IPS-18c (cell line): ENCODE results near the gene TANGO6.
A peak's percentile ranks its signal among the peaks of the same experiment; 100 is the strongest.
"Not testable (repeated sequence)": the region's sequence is repeated elsewhere in the genome, so short reads cannot be mapped to it uniquely, and the experiment has no call there.

Source experiments
- H3K4me3 ChIP-seq: 2 replicates; pipeline ENCODE4 v1.7.0; 2013; ENCODE audit warnings: low read depth, mild to moderate bottlenecking, low read length, moderate library complexity; ENCODE audit not compliant: insufficient read depth
- H3K9me3 ChIP-seq: one replicate; pipeline ENCODE4 v1.6.1; 2013; ENCODE audit warnings: mild to moderate bottlenecking, low read length, moderate library complexity; ENCODE audit not compliant: control insufficient read depth, insufficient read depth

TANGO6 gene

DNA sequence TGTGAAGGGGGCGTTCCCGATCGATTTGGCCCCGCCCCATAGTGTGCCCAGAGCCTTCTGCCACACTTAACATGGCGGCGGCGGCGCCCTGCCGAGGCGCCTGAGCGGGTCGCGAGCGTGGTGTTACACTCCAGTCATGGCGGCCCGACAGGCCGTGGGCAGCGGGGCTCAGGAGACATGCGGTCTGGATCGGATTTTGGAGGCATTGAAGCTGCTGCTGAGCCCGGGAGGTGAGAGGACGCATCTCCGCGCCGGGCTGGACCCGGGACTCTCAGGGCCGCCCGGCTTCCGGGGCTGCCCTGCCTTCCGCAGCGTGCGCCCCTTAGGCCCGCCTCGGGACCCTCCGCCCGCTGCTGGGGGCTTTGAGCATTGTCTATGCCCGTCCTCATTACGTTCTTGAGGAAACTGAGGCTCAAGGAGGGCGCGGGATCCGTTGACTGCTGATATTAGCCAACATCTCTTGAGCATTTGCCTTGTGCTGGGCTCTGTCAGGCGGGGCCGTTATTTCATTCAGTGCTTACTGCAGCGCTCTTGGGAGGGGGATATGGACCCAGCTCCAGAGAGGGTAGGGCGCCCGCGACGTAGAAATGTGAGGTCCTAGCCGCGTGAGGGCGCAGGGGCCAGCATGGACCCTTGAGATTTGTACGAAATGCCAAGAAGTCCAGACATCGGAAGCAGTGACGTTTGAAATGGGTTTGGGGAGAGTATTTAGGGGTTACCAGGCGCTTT, at the start of gene TANGO6:
TANGO6 (plus strand) TSS at position 50 of the 729 bp plus-strand sequence; CDS start at position 137, 87 bp downstream.
- Histone ChIP-seq H3K9me3 (no peaks in the 10 kb centered on the region), H3K4me3 (peak within 1 kb of the TSS; percentile 84)

DNA sequence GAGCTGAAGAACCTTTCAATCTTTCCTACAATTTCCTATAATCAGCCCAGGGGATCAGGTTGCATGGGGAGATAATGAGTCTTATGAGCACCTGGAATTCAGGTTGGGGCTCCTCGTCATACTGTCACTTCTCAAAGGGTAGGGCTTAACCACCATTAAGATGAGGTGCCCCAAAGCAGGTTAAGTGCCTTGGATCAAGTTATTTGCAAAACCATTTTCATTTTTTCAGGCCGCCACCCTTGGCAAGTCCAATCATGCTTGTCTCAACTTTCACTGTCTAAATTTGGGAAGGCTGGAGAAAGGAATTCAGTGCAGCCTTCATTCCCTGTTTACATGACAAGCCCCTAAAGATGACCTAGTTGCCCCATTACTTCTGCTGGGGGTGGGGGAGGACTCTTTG, 44.9 kb upstream of the TANGO6 start:
- H3K4me3 ChIP-seq = no peak overlapping the region
- no peaks in the 10 kb centered on the region for H3K9me3 ChIP-seq

GRCh38 chr16:68800257-68800875, 43.0 kb upstream of the TANGO6 start:
- Histone ChIP-seq H3K4me3 (no peak overlapping the region), H3K9me3 (no peaks in the 10 kb centered on the region)

DNA sequence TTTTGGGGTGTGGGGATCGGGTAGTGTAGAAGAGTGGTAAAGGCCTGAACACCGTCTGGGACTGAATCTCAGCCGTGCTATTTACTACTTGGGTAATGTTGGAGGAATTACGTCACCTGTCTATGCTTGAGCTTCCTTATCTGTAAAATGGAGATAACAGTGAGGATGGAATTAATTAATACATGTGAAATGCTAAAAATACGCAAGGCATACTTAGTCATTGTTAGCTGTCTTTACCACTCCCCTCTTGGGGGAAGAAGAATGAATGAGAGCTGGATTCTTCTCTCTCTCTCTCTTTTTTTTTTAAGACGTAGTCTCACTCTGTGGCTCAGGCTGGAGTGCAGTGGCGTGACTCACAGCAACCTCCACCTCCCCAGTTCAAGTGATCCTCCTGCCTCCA, 41.1 kb upstream of the TANGO6 start:
- no peak overlapping the region for H3K4me3 ChIP-seq
- H3K9me3 ChIP-seq = no peaks in the 10 kb centered on the region

DNA sequence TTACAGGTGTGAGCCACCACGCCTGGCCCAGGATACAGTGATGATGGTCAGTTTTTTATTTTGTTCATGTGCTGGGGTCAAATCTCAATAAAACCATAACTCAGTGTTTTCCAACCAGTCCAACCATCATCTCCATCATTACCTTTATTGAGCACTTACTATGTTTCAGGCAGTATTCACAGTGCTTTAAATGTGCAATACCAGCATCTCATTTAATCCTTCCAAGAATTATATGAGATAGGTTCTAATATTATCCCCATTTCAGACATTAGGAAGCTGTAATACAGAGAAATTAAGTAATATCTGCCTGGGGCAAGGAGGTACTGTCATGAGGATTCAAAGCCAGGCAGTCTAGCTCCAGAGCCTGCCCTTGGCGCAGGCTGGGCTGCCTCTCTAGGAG, 36.9 kb upstream of the TANGO6 start:
- no peak overlapping the region for H3K4me3 ChIP-seq
- no peaks in the 10 kb centered on the region for H3K9me3 ChIP-seq

GRCh38 chr16:68806981-68807380, 36.4 kb upstream of the TANGO6 start:
- no peaks in the 10 kb centered on the region for H3K9me3 ChIP-seq
- no peak overlapping the region for H3K4me3 ChIP-seq

DNA sequence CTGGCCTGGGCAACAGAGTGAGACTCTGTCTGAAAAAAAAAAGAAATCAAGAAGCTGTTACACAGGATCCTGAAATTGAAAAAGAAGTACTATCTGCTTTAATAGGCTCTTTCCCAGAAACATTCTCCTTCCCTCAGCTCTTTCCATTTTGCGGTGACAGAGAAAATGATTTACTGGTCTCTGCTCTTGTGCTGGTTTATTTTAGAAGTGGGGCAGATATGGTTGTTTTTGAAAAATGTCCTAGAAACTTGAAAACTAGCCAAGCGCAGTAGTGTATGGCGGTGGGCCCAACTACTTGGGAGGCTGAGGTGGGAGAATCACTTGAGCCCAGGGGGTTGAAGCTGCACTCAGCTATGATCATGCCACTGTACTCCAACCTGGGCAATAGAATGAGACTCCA, 28.8 kb upstream of the TANGO6 start:
- Histone ChIP-seq H3K4me3 (no peak overlapping the region), H3K9me3 (no peaks in the 10 kb centered on the region)

- Histone ChIP-seq H3K4me3 (no peak overlapping the region), H3K9me3 (no peaks in the 10 kb centered on the region)
Measured at GRCh38 chr16:68823401-68824135, 19.8 kb upstream of the TANGO6 start.

GRCh38 chr16:68825427-68825826, 17.9 kb upstream of the TANGO6 start:
- no peak overlapping the region for H3K4me3 ChIP-seq
- no peaks in the 10 kb centered on the region for H3K9me3 ChIP-seq

DNA sequence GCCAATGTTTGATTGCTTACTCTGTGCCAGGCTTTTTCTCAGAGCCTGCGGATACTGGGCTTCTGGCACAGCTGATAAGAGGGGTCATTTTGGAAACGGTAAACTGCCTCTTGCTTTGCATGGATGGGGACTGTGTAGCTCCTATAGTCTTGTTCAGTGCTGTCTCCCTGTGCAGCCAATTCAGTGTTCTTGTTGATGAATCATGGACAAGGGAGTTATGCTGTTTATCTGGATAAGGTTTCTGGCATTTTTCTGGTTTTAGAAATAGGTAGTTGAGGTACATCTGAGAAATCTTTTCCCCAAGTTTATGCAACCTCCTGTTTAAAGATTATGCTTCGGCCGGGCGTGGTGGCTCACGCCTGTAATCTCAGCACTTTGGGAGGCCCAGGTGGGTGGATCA, 16.7 kb upstream of the TANGO6 start:
- no peaks in the 10 kb centered on the region for H3K9me3 ChIP-seq
- H3K4me3 ChIP-seq = no peak overlapping the region

- no peaks in the 10 kb centered on the region for H3K9me3 ChIP-seq
- no peak overlapping the region for H3K4me3 ChIP-seq
Measured at GRCh38 chr16:68833251-68833650, 10.1 kb upstream of the TANGO6 start.

GRCh38 chr16:68834550-68834949, 8.8 kb upstream of the TANGO6 start:
- H3K9me3 ChIP-seq = no peaks in the 10 kb centered on the region

GRCh38 chr16:68835970-68836369, 7.4 kb upstream of the TANGO6 start:
- no peaks in the 10 kb centered on the region for H3K9me3 ChIP-seq
- H3K4me3 ChIP-seq = no peak overlapping the region

More at GRCh38 chr16:68834550-68834949, 8.8 kb upstream of the TANGO6 start:
- no peak overlapping the region for H3K4me3 ChIP-seq

- Histone ChIP-seq H3K9me3 (no peaks in the 10 kb centered on the region), H3K4me3 (no peak overlapping the region)
Measured at GRCh38 chr16:68839831-68840230, 3.5 kb upstream of the TANGO6 start.

- H3K4me3 ChIP-seq = peak overlapping the region; percentile 84
- not testable (repeated sequence) for H3K9me3 ChIP-seq
Measured at GRCh38 chr16:68842964-68843481, 308 bp upstream of the TANGO6 start.

- Histone ChIP-seq H3K4me3 (peak overlapping the region; percentile 84), H3K9me3 (no peaks in the 10 kb centered on the region)
Measured at GRCh38 chr16:68844211-68844564, 857 bp downstream of the TANGO6 start.

GRCh38 chr16:68848786-68849185, 5.5 kb downstream of the TANGO6 start:
- no peak overlapping the region for H3K4me3 ChIP-seq
- H3K9me3 ChIP-seq = no peaks in the 10 kb centered on the region

DNA sequence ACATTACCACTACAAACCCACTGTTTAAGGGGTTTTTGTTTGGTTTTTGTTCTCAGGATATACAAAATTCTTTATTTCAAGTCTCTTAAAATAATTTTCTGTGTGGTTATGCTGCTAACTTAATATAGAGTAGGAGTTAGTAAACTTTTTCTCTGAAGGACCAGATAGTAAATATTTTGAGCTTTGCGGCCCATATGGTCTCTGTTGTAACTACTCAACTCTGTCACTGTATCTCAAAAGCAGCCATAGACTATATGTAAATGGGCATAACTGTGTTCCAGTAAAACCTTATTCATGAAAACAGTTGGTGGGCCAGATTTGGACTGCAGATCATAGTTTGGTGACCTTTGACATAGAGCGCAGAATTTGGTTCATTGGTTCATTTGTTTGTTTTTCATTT, 7.2 kb downstream of the TANGO6 start:
- H3K9me3 ChIP-seq = no peaks in the 10 kb centered on the region
- H3K4me3 ChIP-seq = no peak overlapping the region
